Coronary artery (tissue), 2 donors: ENCODE measurements around the gene JAK2.
A peak's percentile ranks its signal among the peaks of the same experiment; 100 is the strongest.

Experiments
- DNase-seq: peaks from one replicate; pipeline ENCODE4 v3.0.0-alpha.2; 2017; ENCODE audit warnings: low spot score
- H3K27ac ChIP-seq, 2 donors: fragments of 200-600 bp; sonication (generic); one replicate each; pipeline ENCODE4 v1.5.1; 2016 to 2019
- H3K4me3 ChIP-seq: fragments of 200-600 bp; sonication (generic); 2 replicates; pipeline ENCODE4 v1.5.1; 2016; ENCODE audit warnings: mild to moderate bottlenecking, moderate library complexity
- TF ChIP-seq, protein P1 (sequence below): fragments of 200-600 bp; sonication (generic); IDR thresholded peaks from one replicate; pipeline ENCODE4 v1.5.1; 2019; ENCODE audit warnings: antibody characterized with exemption

The JAK2 gene

GRCh38 chr9:4986783-4987182 lies 1.7 kb downstream of the JAK2 start:
- Histone ChIP-seq H3K27ac (peak overlapping the region; percentile 2 to 97), H3K4me3 (peak overlapping the region; percentile 88)
- DNase-seq: no peak
- TF ChIP-seq, protein P1, sequence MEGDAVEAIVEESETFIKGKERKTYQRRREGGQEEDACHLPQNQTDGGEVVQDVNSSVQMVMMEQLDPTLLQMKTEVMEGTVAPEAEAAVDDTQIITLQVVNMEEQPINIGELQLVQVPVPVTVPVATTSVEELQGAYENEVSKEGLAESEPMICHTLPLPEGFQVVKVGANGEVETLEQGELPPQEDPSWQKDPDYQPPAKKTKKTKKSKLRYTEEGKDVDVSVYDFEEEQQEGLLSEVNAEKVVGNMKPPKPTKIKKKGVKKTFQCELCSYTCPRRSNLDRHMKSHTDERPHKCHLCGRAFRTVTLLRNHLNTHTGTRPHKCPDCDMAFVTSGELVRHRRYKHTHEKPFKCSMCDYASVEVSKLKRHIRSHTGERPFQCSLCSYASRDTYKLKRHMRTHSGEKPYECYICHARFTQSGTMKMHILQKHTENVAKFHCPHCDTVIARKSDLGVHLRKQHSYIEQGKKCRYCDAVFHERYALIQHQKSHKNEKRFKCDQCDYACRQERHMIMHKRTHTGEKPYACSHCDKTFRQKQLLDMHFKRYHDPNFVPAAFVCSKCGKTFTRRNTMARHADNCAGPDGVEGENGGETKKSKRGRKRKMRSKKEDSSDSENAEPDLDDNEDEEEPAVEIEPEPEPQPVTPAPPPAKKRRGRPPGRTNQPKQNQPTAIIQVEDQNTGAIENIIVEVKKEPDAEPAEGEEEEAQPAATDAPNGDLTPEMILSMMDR: no peak

DNA sequence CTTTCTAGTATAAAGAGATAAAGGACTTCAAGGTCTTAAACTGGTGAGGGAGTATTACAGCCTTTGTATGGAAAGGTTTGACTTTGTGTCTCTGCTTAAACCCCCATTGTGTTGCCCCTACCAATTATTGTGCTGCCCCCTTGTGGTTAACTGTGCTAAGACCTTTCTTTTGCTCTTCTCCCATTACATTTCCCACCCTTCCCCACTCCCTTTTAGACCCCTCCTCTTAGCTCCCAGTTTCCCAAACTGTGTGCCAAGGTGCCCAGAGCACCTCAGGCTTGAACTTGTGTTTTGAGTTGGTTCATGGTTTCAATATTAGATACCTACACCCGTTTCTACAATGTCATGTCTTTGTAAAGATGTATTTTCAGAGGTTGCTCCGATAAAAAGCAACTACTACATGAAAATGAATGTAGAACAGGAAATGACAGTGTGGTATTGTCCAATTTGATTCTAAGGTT lies 2.9 kb downstream of the JAK2 start:
- TF ChIP-seq, protein P1: peak; percentile 51
- H3K4me3 ChIP-seq: peak overlapping the region; percentile 88
- H3K27ac ChIP-seq: peak overlapping the region; percentile 35 to 47
- no peak for DNase-seq

DNA sequence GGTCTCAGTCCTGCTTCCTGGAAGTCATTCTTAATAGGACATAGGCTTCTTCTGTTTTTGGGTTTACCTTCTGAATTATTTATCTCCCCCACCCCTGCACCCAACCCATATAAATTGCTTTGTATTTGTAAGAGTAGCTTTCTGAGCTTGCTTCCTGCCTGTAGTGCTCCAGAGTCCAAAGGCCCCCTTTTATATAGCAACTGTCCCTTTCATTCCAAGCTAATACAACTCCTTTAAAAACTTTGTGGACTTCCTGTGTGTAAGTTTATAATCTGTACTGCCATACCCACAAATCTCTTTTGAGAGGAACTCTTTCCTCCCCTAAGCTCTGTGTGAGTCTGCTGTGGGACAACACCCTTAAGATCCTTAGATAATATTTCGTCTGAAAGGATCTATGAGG lies 7.8 kb downstream of the JAK2 start:
- DNase-seq: no peak
- Histone ChIP-seq H3K27ac (no peak overlapping the region), H3K4me3 (no peak overlapping the region)
- TF ChIP-seq, protein P1: no peak

GRCh38 chr9:4994166-4994890 lies 9.3 kb downstream of the JAK2 start:
- Histone ChIP-seq H3K4me3 (no peak overlapping the region), H3K27ac (peak overlapping the region; percentile 23 to 66)
- TF ChIP-seq, protein P1: no peak
- DNase-seq: no peak

DNA sequence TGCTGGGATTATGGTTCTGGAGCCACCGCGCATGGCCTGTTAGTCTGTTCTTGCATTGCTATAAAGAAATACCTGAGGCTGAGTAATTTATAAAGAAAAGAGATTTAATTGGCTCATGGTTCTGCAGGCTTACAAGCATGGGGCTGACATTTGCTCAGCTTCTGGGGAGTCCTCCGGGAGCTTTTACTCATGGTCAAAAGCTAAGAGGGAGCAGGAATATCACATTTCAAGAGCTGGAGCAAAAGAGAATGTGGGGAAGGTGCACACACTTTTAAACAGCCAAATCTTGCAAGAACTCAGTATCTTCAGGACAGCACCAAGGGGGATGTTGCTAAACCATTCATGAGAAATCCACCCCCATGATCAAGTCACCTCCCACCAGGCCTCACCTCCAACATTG lies 12.1 kb downstream of the JAK2 start:
- TF ChIP-seq, protein P1: no peak
- H3K27ac ChIP-seq: peak overlapping the region in 1 of 2 donors; percentile 33
- DNase-seq: no peak
- no peak overlapping the region for H3K4me3 ChIP-seq

DNA sequence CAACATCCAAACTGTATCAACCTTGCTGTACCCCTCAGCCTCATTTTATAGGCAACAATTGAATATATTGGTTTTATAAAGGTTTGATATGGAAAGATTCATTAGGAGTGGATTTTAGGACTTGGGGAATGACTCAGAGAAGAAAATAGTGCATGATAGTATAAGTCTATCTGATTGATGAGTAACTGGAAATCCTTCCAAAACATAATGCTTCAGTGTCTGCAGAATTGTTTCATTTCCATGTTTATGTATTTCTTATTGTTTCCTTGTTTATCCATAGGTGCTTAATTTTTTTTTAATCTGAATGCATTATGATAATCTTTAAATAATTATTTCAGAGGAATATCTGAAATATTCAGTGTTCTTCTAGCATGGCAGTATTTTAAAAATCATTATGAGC lies 12.6 kb downstream of the JAK2 start:
- TF ChIP-seq, protein P1: no peak
- no peak overlapping the region for H3K4me3 ChIP-seq
- no peak for DNase-seq
- H3K27ac ChIP-seq: peak overlapping the region in 1 of 2 donors; percentile 33

GRCh38 chr9:5002811-5003210 lies 17.7 kb downstream of the JAK2 start:
- Histone ChIP-seq H3K27ac (no peak overlapping the region), H3K4me3 (no peak overlapping the region)
- no peak for DNase-seq
- TF ChIP-seq, protein P1: no peak
